HepG2 (cell line): ENCODE data around the gene EPB41. TPM values are rescaled to one million over a fixed set of nuclear protein-coding genes. Genes with fewer than 3 reads are reported as not detected.

ENCODE experiments used
- ATAC-seq: fragments of 200-7000 bp; cut with Tn5 transposase; 3 replicates; pipeline ENCODE4 v1.9.1; 2020; ENCODE audit warnings: mild to moderate bottlenecking, moderate library complexity
- BruUV-seq: library from RNA; stranded (reverse); fragments of 400-500 nt; replicated peaks from 2 replicates; lab custom pipeline; 2021; lab: Mats Ljungman, UMichigan
- CTCF ChIA-PET: fragments of 300-600 bp; formaldehyde crosslinking; extraction: SDS; loops from one replicate; lab custom pipeline; 2021; ENCODE audit warnings: low total read pairs, inconsistent platforms, low intra/inter-chr PET ratio; lab: Yijun Ruan, JAX
- POLR2A ChIA-PET: fragments of 350-600 bp; sonication (Branson Sonifier 250); formaldehyde crosslinking; loops from one replicate; lab custom pipeline; 2020; ENCODE audit warnings: antibody characterized with exemption, inconsistent platforms; lab: Yijun Ruan, JAX
- DNase-seq: peaks from one replicate; pipeline ENCODE4 v3.0.0-alpha.2; 2015; ENCODE audit warnings: low spot score
- FAIRE-seq: peaks from 3 replicates; lab custom pipeline; 2011; peaks lifted over from hg19 to GRCh38; lab: Jason Lieb, UNC
- H2AFZ ChIP-seq: one replicate; pipeline ENCODE4 v1.6.1; 2011; ENCODE audit warnings: low read length, inconsistent platforms
- H3K27ac ChIP-seq: fragments of 300-600 bp; 3 replicates; pipeline ENCODE4 v1.8.0; 2011; ENCODE audit warnings: mixed run types, mild to moderate bottlenecking, mixed read lengths, low read length, inconsistent platforms; ENCODE audit not compliant: insufficient read depth; ENCODE audit errors: extremely low read length
- H3K27me3 ChIP-seq, 2 experiments: fragments of 200-600 bp in 1 of 2; 2 replicates in 1 of 2; 3 replicates in 1 of 2; pipeline versions ENCODE4 v1.6.0 to v1.8.0; 2011; ENCODE audit warnings: low read length in 2 of 2, mild to moderate bottlenecking in 2 of 2, moderate library complexity in 2 of 2, inconsistent platforms in 1 of 2; ENCODE audit not compliant: insufficient read depth in 2 of 2, control insufficient read depth in 1 of 2
- H3K36me3 ChIP-seq, 2 experiments: fragments of 200-600 bp in 1 of 2; replicated peaks in 1 of 2; 2 replicates in 1 of 2; 3 replicates in 1 of 2; pipeline versions ENCODE4 v1.5.1 to v1.8.0; 2011; ENCODE audit warnings: low read length in 2 of 2, inconsistent platforms in 1 of 2; ENCODE audit not compliant: insufficient read depth in 2 of 2, control insufficient read depth in 1 of 2
- H3K4me1 ChIP-seq: 2 replicates; pipeline ENCODE4 v1.5.1; 2012; ENCODE audit warnings: low read length, inconsistent platforms; ENCODE audit not compliant: insufficient read depth
- H3K4me2 ChIP-seq: 2 replicates; pipeline ENCODE4 v1.6.0; 2011; ENCODE audit warnings: low read depth, low read length, inconsistent platforms
- H3K4me3 ChIP-seq, 3 experiments: fragments of 200-600 bp in 1 of 3; sonication (generic), shearing (Covaris generic) in 1 of 3; replicated peaks in 1 of 3; 2 replicates each; pipeline ENCODE4 v1.5.1; 2011 to 2016; ENCODE audit warnings: low read length in 3 of 3, inconsistent platforms in 2 of 3, low read depth in 2 of 3, mild to moderate bottlenecking in 2 of 3, control low read depth in 1 of 3, mixed read lengths in 1 of 3; ENCODE audit not compliant: insufficient read depth in 1 of 3
- H3K79me2 ChIP-seq: one replicate; pipeline ENCODE4 v1.6.1; 2011; ENCODE audit warnings: low read length, inconsistent platforms; ENCODE audit not compliant: insufficient read depth
- H3K9ac ChIP-seq: 2 replicates; pipeline ENCODE4 v1.6.0; 2011; ENCODE audit warnings: mild to moderate bottlenecking, low read depth, low read length, inconsistent platforms; ENCODE audit not compliant: insufficient read depth
- H3K9me3 ChIP-seq: 2 replicates; pipeline ENCODE4 v1.5.1; 2012; ENCODE audit warnings: mild to moderate bottlenecking, low read length
- H4K20me1 ChIP-seq: 2 replicates; pipeline ENCODE4 v1.6.0; 2011; ENCODE audit warnings: inconsistent platforms, mild to moderate bottlenecking, low read length, moderate library complexity; ENCODE audit not compliant: insufficient read depth
- CREBL2 ChIP-seq: sonication (generic); formaldehyde crosslinking; IDR thresholded peaks from 2 replicates; pipeline ENCODE4 v1.8.1; 2023; ENCODE audit warnings: missing genetic modification reagents, mild to moderate bottlenecking, borderline replicate concordance
- MLX ChIP-seq: IDR thresholded peaks from 2 replicates; pipeline ENCODE4 v1.6.1; 2016
- NR2F2 ChIP-seq: IDR thresholded peaks from 2 replicates; pipeline ENCODE4 v1.6.1; 2012; ENCODE audit warnings: low read depth, inconsistent platforms, borderline replicate concordance
- RAD21 ChIP-seq: fragments of 450-650 bp; formaldehyde crosslinking; IDR thresholded peaks from 2 replicates; pipeline ENCODE4 v1.5.0; 2020; ENCODE audit warnings: mild to moderate bottlenecking
- SALL2 ChIP-seq: sonication (generic); formaldehyde crosslinking; IDR thresholded peaks from 2 replicates; pipeline ENCODE4 v1.8.1; 2023; ENCODE audit warnings: mild to moderate bottlenecking, missing genetic modification reagents, inconsistent platforms
- SP4 ChIP-seq: sonication (generic); formaldehyde crosslinking; IDR thresholded peaks from 2 replicates; pipeline ENCODE4 v1.8.1; 2023; ENCODE audit warnings: mild to moderate bottlenecking, missing genetic modification reagents
- ZNF616 ChIP-seq: sonication (generic); formaldehyde crosslinking; IDR thresholded peaks from 2 replicates; pipeline ENCODE4 v1.5.0; 2020; ENCODE audit warnings: low read depth, mild to moderate bottlenecking, missing genetic modification reagents
- ZNF800 ChIP-seq: sonication (generic); formaldehyde crosslinking; IDR thresholded peaks from 2 replicates; pipeline ENCODE4 v1.4.0; 2020; ENCODE audit warnings: missing genetic modification reagents
- WGBS: methylation state at CpG from one replicate; pipeline ENCODE4 v1.1.6; 2017; ENCODE audit warnings: low lambda C conversion rate; 5-methylcytosine and 5-hydroxymethylcytosine counted together
- in situ Hi-C: cut with HindIII; loops from 2 replicates; pipeline ENCODE4 v1.10.0; 2017; ENCODE audit warnings: low pct_unique_long_range_greater_than_20kb; ENCODE audit not compliant: extremely low pct_ligation_motif_present
- intact Hi-C: fragments of 100-400 bp; cut with micrococcal nuclease; formaldehyde crosslinking; loops from one replicate; pipeline ENCODE4 v1.10.0; 2022; ENCODE audit not compliant: unreplicated experiment
- polyA plus RNA-seq, 8 experiments: library from polyadenylated mRNA; depleted of rRNA in 3 of 8; stranded (reverse) in 7 of 8; unstranded in 1 of 8; fragments of >200 nt; fragmentation: Illumina TruSeq in 4 of 8; extraction: Trizol in 4 of 8; gene quantifications; 2 replicates each; pipeline versions ENCODE4 v1.2.1 to v1.2.3, GENCODE V29; 2011 to 2016; ENCODE audit warnings: low read depth in 4 of 8, missing spikeins in 1 of 8, mixed read lengths in 1 of 8; ENCODE audit not compliant: insufficient read depth in 1 of 8
- total RNA-seq, 5 experiments: library from RNA; depleted of rRNA; stranded (reverse); fragments of >200 nt; fragmentation: Illumina TruSeq; extraction: Trizol; gene quantifications; 2 replicates each; pipeline ENCODE4 v1.2.3, GENCODE V29; 2016; ENCODE audit warnings: low read depth in 1 of 5

Gene EPB41
- total and polyA plus RNA-seq, 2 of the 13 experiments (the other 11 are each of a cell fraction or from before 2014, with no cell fraction given), result 34.5 to 46.7 TPM

GRCh38 chr1:29096231-29096886, 182.0 kb downstream of the EPB41 start:
- no peak overlapping the region for H2AFZ ChIP-seq
- no peak for DNase-seq
- ChIA-PET POLR2A (no interaction called here), CTCF (no interaction called here)
- no peak overlapping the region for H3K9ac ChIP-seq
- no peak overlapping the region for H3K27ac ChIP-seq
- no peaks in the 10 kb centered on the region for H3K79me2 ChIP-seq
- peaks cover 5 to 37% of the 10 kb centered on the region in 2 experiments; a peak in 4 of 5 replicates for H3K36me3 ChIP-seq
- no peaks in the 10 kb centered on the region for H3K27me3 ChIP-seq
- no peak for ATAC-seq
- no peaks in the 10 kb centered on the region for H3K4me1 ChIP-seq
- BruUV-seq, result no TSS peak
- H3K9me3 ChIP-seq, result no peaks in the 10 kb centered on the region
- no peak overlapping the region for H3K4me2 ChIP-seq
- FAIRE-seq, result no peak
- intact Hi-C loops (no loop called here), in situ Hi-C loops (no loop called here)
- 93% methylated on average over 4 of the region's 4 CpGs for WGBS
- no peak overlapping the region for H3K4me3 ChIP-seq
- no peaks in the 10 kb centered on the region for H4K20me1 ChIP-seq
- TF ChIP-seq ZNF616 (no peak), ZNF800 (CRISPR knock-in tag) (no peak), SALL2 (CRISPR knock-in tag) (no peak), NR2F2 (no peak), CREBL2 (CRISPR knock-in tag) (no peak), SP4 (CRISPR knock-in tag) (no peak), MLX (CRISPR knock-in tag) (no peak), RAD21 (CRISPR knock-in tag) (no peak)
